ENCODE measurements around the gene PLBD1.

GRCh38 chr12:14482886-14483285 is 84.8 kb downstream of the PLBD1 start:
- TF ChIP-seq CTCF (IDR thresholded peaks at IDR 0.05) (no peak), POLR2AphosphoS5 (IDR thresholded peaks at IDR 0.05) (no peak)

Data from gastroesophageal sphincter (tissue), 3 donors.